ENCODE results near the gene CACNA1S.

DNA sequence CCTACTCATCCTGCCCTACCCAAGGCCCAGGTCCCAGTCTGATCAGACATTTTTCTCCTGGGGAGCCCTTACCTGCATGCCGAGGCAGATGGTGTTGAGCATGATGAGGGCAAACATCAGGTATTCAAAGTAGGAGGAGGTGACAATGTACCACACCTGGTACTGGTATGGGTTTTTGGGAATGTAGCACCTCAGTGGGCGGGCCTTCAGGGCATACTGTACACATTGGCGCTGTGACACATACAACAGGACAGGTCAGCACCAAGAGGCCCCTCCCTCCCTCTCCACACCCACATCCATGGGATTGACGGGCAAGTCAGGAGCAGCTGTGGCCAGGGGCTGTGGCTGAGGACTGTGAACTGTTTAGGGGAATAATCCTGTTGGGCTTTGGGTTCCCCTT is 51.6 kb downstream of the CACNA1S start:
- TF ChIP-seq TAF1 (IDR thresholded peaks at IDR 0.05; ENCODE audit: low read depth, low read length) (no peak), BRCA1 (IDR thresholded peaks at IDR 0.05; ENCODE audit: low read depth, low read length) (no peak), ZNF274 (IDR thresholded peaks at IDR 0.05; ENCODE audit: borderline replicate concordance, extremely low read depth, low read length) (no peak), GTF2F1 (IDR thresholded peaks at IDR 0.05; ENCODE audit: borderline replicate concordance, low read depth, low read length) (no peak), HDAC6 (IDR thresholded peaks at IDR 0.05; ENCODE audit: low read depth, low read length) (no peak), NANOG (IDR thresholded peaks at IDR 0.05; ENCODE audit: insufficient read depth, low read depth, low read length, poor library complexity, severe bottlenecking) (no peak), JUN (IDR thresholded peaks at IDR 0.05; ENCODE audit: low read depth, low read length) (no peak)
- TF ChIP-seq, protein P1, sequence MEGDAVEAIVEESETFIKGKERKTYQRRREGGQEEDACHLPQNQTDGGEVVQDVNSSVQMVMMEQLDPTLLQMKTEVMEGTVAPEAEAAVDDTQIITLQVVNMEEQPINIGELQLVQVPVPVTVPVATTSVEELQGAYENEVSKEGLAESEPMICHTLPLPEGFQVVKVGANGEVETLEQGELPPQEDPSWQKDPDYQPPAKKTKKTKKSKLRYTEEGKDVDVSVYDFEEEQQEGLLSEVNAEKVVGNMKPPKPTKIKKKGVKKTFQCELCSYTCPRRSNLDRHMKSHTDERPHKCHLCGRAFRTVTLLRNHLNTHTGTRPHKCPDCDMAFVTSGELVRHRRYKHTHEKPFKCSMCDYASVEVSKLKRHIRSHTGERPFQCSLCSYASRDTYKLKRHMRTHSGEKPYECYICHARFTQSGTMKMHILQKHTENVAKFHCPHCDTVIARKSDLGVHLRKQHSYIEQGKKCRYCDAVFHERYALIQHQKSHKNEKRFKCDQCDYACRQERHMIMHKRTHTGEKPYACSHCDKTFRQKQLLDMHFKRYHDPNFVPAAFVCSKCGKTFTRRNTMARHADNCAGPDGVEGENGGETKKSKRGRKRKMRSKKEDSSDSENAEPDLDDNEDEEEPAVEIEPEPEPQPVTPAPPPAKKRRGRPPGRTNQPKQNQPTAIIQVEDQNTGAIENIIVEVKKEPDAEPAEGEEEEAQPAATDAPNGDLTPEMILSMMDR (IDR thresholded peaks at IDR 0.05; ENCODE audit: control extremely low read depth in 1 of 3, insufficient read depth in 1 of 3, low read depth in 1 of 3, low read length in 3 of 3) = no peak

Data from H1 (cell line).